Forelimb muscle (tissue), 1 donor: ENCODE data around the gene BSX. TPM values are rescaled to one million over a fixed set of nuclear protein-coding genes. Genes with fewer than 3 reads are reported as not detected.

Experiments
- DNase-seq: peaks from one replicate; pipeline ENCODE4 v3.0.0-alpha.2; 2013; ENCODE audit warnings: low read depth
- polyA plus RNA-seq: library from polyadenylated mRNA; unstranded; fragments of 120-200 nt; gene quantifications from one replicate; pipeline ENCODE4 v1.2.1, GENCODE V29; 2013; ENCODE audit not compliant: insufficient read length

BSX gene
- polyA plus RNA-seq, 1 donor, result not detected

DNA sequence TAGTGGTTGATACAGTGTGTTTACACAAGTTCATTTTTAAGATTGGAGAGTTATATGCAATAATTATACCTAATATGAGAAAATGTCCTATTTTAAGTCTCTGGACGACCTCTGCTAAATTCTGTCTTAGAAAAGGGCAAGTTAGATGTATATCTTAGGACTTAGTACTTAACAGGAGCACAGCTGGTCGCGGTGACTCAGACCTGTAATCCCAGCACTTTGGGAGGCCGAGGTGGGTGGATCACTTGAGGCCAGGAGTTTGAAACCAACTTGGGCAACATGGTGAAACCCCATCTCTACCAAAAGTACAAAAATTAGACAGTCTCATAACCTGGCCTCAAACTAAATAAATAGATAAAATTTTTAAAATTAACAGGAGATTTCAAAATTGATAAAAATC is 27.2 kb downstream of the BSX start:
- DNase-seq, result no peak

DNA sequence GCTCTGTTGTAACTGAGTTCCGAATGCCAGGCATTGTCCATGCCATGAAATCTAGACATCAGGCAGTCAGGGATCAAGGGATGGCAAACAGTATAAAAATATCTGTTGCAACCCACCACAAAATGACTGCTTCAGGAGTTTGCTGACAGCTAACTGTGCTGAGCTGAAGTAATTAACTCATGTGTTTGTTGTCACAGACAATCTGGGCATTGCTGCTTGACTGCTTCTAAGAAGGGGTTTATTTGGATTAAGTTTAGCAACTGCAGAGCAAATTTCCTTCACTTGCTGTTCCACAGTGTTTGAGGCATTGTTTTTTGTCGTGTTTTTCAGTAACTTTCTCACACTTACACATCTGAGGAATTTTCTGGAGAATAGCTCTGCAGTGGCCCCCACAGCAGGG is 30.4 kb downstream of the BSX start:
- DNase-seq, result no peak

DNA sequence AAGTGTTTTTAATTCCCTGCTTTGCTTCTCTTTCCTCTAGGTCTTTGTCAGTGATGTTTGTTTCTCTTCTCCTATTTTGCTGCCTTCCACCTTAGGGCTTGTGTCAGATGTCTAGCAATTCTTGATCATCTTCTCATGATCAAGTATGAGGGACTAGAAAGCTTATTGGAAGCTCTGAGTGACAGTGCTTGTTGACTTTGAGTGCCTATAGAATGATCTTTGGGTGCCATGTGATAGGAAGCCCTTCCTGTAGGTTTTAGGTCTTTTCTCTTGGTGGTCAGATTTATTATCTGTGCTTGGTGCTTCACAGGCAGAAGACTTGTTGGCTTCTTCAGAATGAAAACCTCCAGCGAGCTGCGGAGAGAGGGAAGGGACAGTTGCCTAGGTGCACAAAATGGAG is 43.1 kb downstream of the BSX start:
- DNase-seq, result no peak

- DNase-seq, result no peak
These were observed 43.7 kb downstream of the BSX start for GRCh38 chr11:122937983-122938382.

- DNase-seq, result no peak
These were observed 48.2 kb downstream of the BSX start for GRCh38 chr11:122933416-122933815.

GRCh38 chr11:122931510-122931909 is 50.1 kb downstream of the BSX start:
- DNase-seq, result no peak

Other genes with a start within 250 kb of the BSX start
- gene CRTAM, start 143.3 kb downstream of the BSX start, polyA plus RNA-seq, result not detected
- gene JHY, start 99.1 kb downstream of the BSX start, polyA plus RNA-seq, result 1.3 TPM
- gene HSPA8, start 80.3 kb upstream of the BSX start, polyA plus RNA-seq, result 1,976 TPM
- 12.0 TPM for gene CLMP, start 213.4 kb upstream of the BSX start, polyA plus RNA-seq